ENCODE data around the gene DDIT3. TPM values are rescaled to one million over a fixed set of nuclear protein-coding genes. Genes with fewer than 3 reads are reported as not detected.
A peak's percentile ranks its signal among the peaks of the same experiment; 100 is the strongest.
"Not testable (repeated sequence)": the region's sequence is repeated elsewhere in the genome, so short reads cannot be mapped to it uniquely, and the experiment has no call there.

Gene DDIT3
- total RNA-seq, 1 donor from 2014 or later: 20.2 TPM

GRCh38 chr12:57498132-57498502 is 22.2 kb downstream of the DDIT3 start:
- no peak for TF ChIP-seq CTCF (conservative IDR thresholded peaks at IDR 0.05; ENCODE audit: low read depth, low read length)
- no peak for DNase-seq (ENCODE audit: low read depth)
- H3K4me3 ChIP-seq (ENCODE audit: low read depth, low read length): no peak overlapping the region

- DNase-seq (ENCODE audit: low read depth): no peak
- no peak overlapping the region for H3K4me3 ChIP-seq (ENCODE audit: low read depth, low read length)
- no peak for TF ChIP-seq CTCF (conservative IDR thresholded peaks at IDR 0.05; ENCODE audit: low read depth, low read length)
Measured at GRCh38 chr12:57497223-57498131, 22.8 kb downstream of the DDIT3 start.

- H3K4me3 ChIP-seq (ENCODE audit: low read depth, low read length): no peak overlapping the region
- DNase-seq (ENCODE audit: low read depth): no peak
- TF ChIP-seq CTCF (conservative IDR thresholded peaks at IDR 0.05; ENCODE audit: low read depth, low read length): no peak
Measured at GRCh38 chr12:57496822-57497221, 23.5 kb downstream of the DDIT3 start.

GRCh38 chr12:57495051-57495701 is 25.1 kb downstream of the DDIT3 start:
- DNase-seq (ENCODE audit: low read depth); H3K4me3 ChIP-seq (ENCODE audit: low read depth, low read length): not testable (repeated sequence)

- TF ChIP-seq CTCF (conservative IDR thresholded peaks at IDR 0.05; ENCODE audit: low read depth, low read length): peak; percentile 36
- no peak overlapping the region for H3K4me3 ChIP-seq (ENCODE audit: low read depth, low read length)
- DNase-seq (ENCODE audit: low read depth): no peak
Measured at GRCh38 chr12:57491393-57492280, 28.7 kb downstream of the DDIT3 start.

- no peak for TF ChIP-seq CTCF (conservative IDR thresholded peaks at IDR 0.05; ENCODE audit: low read depth, low read length)
- H3K4me3 ChIP-seq (ENCODE audit: low read depth, low read length): no peak overlapping the region
- no peak for DNase-seq (ENCODE audit: low read depth)
Measured at GRCh38 chr12:57490126-57490525, 30.2 kb downstream of the DDIT3 start.

GRCh38 chr12:57489157-57489641 is 31.1 kb downstream of the DDIT3 start:
- DNase-seq (ENCODE audit: low read depth): no peak
- TF ChIP-seq CTCF (conservative IDR thresholded peaks at IDR 0.05; ENCODE audit: low read depth, low read length): no peak
- peak overlapping the region; percentile 72 for H3K4me3 ChIP-seq (ENCODE audit: low read depth, low read length)

Data from epithelial cell of proximal tubule (primary cell).